T-helper 22 cell (primary cell): ENCODE data around the gene MARK4.

Experiments
- DNase-seq: peaks from one replicate; pipeline ENCODE4 v3.0.0-alpha.2; 2020; ENCODE audit warnings: low read depth

MARK4 gene

GRCh38 chr19:45340899-45341453 is 89.9 kb downstream of the MARK4 start:
- DNase-seq: no peak

- DNase-seq: no peak
Measured at GRCh38 chr19:45342911-45343310, 91.8 kb downstream of the MARK4 start.

- DNase-seq: no peak
Measured at GRCh38 chr19:45344621-45345505, 93.8 kb downstream of the MARK4 start.

- no peak for DNase-seq
Measured at GRCh38 chr19:45345506-45345860, 94.4 kb downstream of the MARK4 start.

GRCh38 chr19:45346449-45346848 is 95.4 kb downstream of the MARK4 start:
- no peak for DNase-seq

- DNase-seq: no peak
Measured at GRCh38 chr19:45347570-45348366, 96.7 kb downstream of the MARK4 start.

GRCh38 chr19:45348367-45349125 is 97.5 kb downstream of the MARK4 start:
- DNase-seq: no peak

GRCh38 chr19:45349126-45349415 is 98.0 kb downstream of the MARK4 start:
- DNase-seq: no peak

GRCh38 chr19:45349430-45349941 is 98.4 kb downstream of the MARK4 start:
- DNase-seq: no peak

- no peak for DNase-seq
Measured at GRCh38 chr19:45350477-45351058, 99.5 kb downstream of the MARK4 start.

- no peak for DNase-seq
Measured at GRCh38 chr19:45351401-45351952, 100.4 kb downstream of the MARK4 start.

- no peak for DNase-seq
Measured at GRCh38 chr19:45352062-45352461, 101.0 kb downstream of the MARK4 start.

- DNase-seq: no peak
Measured at GRCh38 chr19:45352471-45352870, 101.4 kb downstream of the MARK4 start.

- no peak for DNase-seq
Measured at GRCh38 chr19:45352914-45353796, 102.1 kb downstream of the MARK4 start.

- DNase-seq: no peak
Measured at GRCh38 chr19:45354241-45354842, 103.3 kb downstream of the MARK4 start.
